Loucy (cell line): Measurements from ENCODE around the gene CEP85L.

Experiments used
- H2AFZ ChIP-seq: fragments of 200-600 bp; sonication (generic); 2 replicates; pipeline ENCODE4 v1.6.0; 2016; ENCODE audit warnings: antibody characterized with exemption, mild to moderate bottlenecking, low read length, moderate library complexity
- H3F3A ChIP-seq: fragments of 200-600 bp; 2 replicates; pipeline ENCODE4 v1.6.0; 2016; ENCODE audit warnings: antibody characterized with exemption, low read depth, mild to moderate bottlenecking
- H3K27me3 ChIP-seq: fragments of 200-600 bp; sonication (generic); 2 replicates; pipeline ENCODE4 v1.6.1; 2014; ENCODE audit warnings: low read length, mild to moderate bottlenecking; ENCODE audit not compliant: insufficient read depth, poor library complexity, severe bottlenecking
- H3K36me3 ChIP-seq: fragments of 200-600 bp; sonication (generic); 2 replicates; pipeline ENCODE4 v1.6.1; 2016; ENCODE audit warnings: low read length; ENCODE audit not compliant: insufficient read depth
- H3K4me1 ChIP-seq: fragments of 200-600 bp; sonication (generic); 2 replicates; pipeline ENCODE4 v1.5.1; 2014; ENCODE audit warnings: low read length, mild to moderate bottlenecking; ENCODE audit not compliant: insufficient read depth, poor library complexity, severe bottlenecking
- H3K4me2 ChIP-seq: fragments of 200-600 bp; sonication (generic); 2 replicates; pipeline ENCODE4 v1.6.0; 2014; ENCODE audit warnings: antibody characterized with exemption, low read length, low read depth, mild to moderate bottlenecking; ENCODE audit not compliant: poor library complexity, severe bottlenecking
- H3K4me3 ChIP-seq: fragments of 200-600 bp; sonication (generic); 2 replicates; pipeline ENCODE4 v1.5.1; 2014; ENCODE audit warnings: low read length, mild to moderate bottlenecking, mixed read lengths; ENCODE audit not compliant: poor library complexity, severe bottlenecking
- H3K79me2 ChIP-seq: fragments of 200-600 bp; sonication (generic); 2 replicates; pipeline ENCODE4 v1.6.1; 2014; ENCODE audit warnings: low read length; ENCODE audit not compliant: insufficient read depth
- H3K9ac ChIP-seq: fragments of 200-600 bp; sonication (generic); 2 replicates; pipeline ENCODE4 v1.6.0; 2014; ENCODE audit warnings: mild to moderate bottlenecking, low read depth, low read length, moderate library complexity; ENCODE audit not compliant: poor library complexity, severe bottlenecking
- H3K9me2 ChIP-seq: fragments of 200-600 bp; sonication (generic); replicated peaks from 2 replicates; pipeline ENCODE4 v1.6.1; 2016; ENCODE audit warnings: low read depth, low read length, mixed read lengths
- H3K9me3 ChIP-seq: fragments of 200-600 bp; sonication (generic); 2 replicates; pipeline ENCODE4 v1.6.1; 2014; ENCODE audit warnings: mild to moderate bottlenecking, antibody characterized with exemption, low read length, low read depth; ENCODE audit not compliant: insufficient read depth
- H4K20me1 ChIP-seq: fragments of 200-600 bp; sonication (generic); 2 replicates; pipeline ENCODE4 v1.6.0; 2014; ENCODE audit warnings: antibody characterized with exemption, low read length, mild to moderate bottlenecking; ENCODE audit not compliant: insufficient read depth, poor library complexity, severe bottlenecking
- CTCF ChIP-seq: fragments of 200-600 bp; sonication (generic); conservative IDR thresholded peaks from 2 replicates; pipeline ENCODE4 v1.5.1; 2014; ENCODE audit warnings: mild to moderate bottlenecking, antibody characterized with exemption, low read length
- EZH2phosphoT487 ChIP-seq: fragments of 200-600 bp; IDR thresholded peaks from 2 replicates; pipeline ENCODE4 v1.6.1; 2018; ENCODE audit warnings: antibody characterized with exemption, mild to moderate bottlenecking, moderate library complexity, borderline replicate concordance

CEP85L gene

GRCh38 chr6:118507636-118508035 lies 143.8 kb downstream of the CEP85L start:
- Histone ChIP-seq H3K4me3 (no peak overlapping the region), H3K9ac (no peak overlapping the region), H3K4me2 (no peak overlapping the region), H3K27me3 (no peaks in the 10 kb centered on the region), H3K4me1 (peaks cover 12% of the 10 kb centered on the region), H3F3A (no peaks in the 10 kb centered on the region; the same call in 1 of the 2 replicates), H2AFZ (no peak overlapping the region), H3K79me2 (peaks cover 9% of the 10 kb centered on the region; the same call in 1 of the 2 replicates), H4K20me1 (no peaks in the 10 kb centered on the region), H3K9me3 (no peaks in the 10 kb centered on the region), H3K36me3 (peaks cover 23% of the 10 kb centered on the region; the same call in 1 of the 2 replicates), H3K9me2 (no peaks in the 10 kb centered on the region)
- TF ChIP-seq EZH2phosphoT487 (no peak), CTCF (no peak)

GRCh38 chr6:118506071-118506638 lies 145.2 kb downstream of the CEP85L start:
- Histone ChIP-seq H3K4me3 (no peak overlapping the region), H3K79me2 (no peaks in the 10 kb centered on the region), H3K27me3 (no peaks in the 10 kb centered on the region), H2AFZ (no peak overlapping the region), H3K4me2 (no peak overlapping the region), H4K20me1 (no peaks in the 10 kb centered on the region), H3K4me1 (peaks cover 4% of the 10 kb centered on the region), H3F3A (no peaks in the 10 kb centered on the region), H3K9me3 (peaks cover under 1% of the 10 kb centered on the region; the same call in 1 of the 2 replicates), H3K9ac (no peak overlapping the region), H3K36me3 (peaks cover 38% of the 10 kb centered on the region; the same call in 1 of the 2 replicates), H3K9me2 (0 out of 2 replicates have a peak, but pooled peaks cover 4% of the 10 kb centered on the region)
- no peak for TF ChIP-seq CTCF
- no peak for TF ChIP-seq EZH2phosphoT487

- Histone ChIP-seq H3K9me3 (peaks cover 5% of the 10 kb centered on the region; the same call in 1 of the 2 replicates), H3K9me2 (0 out of 2 replicates have a peak, but pooled peaks cover 4% of the 10 kb centered on the region), H3K79me2 (no peaks in the 10 kb centered on the region), H3K36me3 (peaks cover 43% of the 10 kb centered on the region; the same call in 1 of the 2 replicates), H3K4me2 (no peak overlapping the region), H3K4me3 (no peak overlapping the region), H2AFZ (no peak overlapping the region), H3K27me3 (no peaks in the 10 kb centered on the region), H3K4me1 (peaks cover 4% of the 10 kb centered on the region), H3K9ac (no peak overlapping the region), H4K20me1 (no peaks in the 10 kb centered on the region), H3F3A (no peaks in the 10 kb centered on the region)
- TF ChIP-seq CTCF (no peak), EZH2phosphoT487 (no peak)
Observed at GRCh38 chr6:118505656-118506055, 145.7 kb downstream of the CEP85L start.
